Measurements from ENCODE around the gene TRMT61A.

TRMT61A gene

DNA sequence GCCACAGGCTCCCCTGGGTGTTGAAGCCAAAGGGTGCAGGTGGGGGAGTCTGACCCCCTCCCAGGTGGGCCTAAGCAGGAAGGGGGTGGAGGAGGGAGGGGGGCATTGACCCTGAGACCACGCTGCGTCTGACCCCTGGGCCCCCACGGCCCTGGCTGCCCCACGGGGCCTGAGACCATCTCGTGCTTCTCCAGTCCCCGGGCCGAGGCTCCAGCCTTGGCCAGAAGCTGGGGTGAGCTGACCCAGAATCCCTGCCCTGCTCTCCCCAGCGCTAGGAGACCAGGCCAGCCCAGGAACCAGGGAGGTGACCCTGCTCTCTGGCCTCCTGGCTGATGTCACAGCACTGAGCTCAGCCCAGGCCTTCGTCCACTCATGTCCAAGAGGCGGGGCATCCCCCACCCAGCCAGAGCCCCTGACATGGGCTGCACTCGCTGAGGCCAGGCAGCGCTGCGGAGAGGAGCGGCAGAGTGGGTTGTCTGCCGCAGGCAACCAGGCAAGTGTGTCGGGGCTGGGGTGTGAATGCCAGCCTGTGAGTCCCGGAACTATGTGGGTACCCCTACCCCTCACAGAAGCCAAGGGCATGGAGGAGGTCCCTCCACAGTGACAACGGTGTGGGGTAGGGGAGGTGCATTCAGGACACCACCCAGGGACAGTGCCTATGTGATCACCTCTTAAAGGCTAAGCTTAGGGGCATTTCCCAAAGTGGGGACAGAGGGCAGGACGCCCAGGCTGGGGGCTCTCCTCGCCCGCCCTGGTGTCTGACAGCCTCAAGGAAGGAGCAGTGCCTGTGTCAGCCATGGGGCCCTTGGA lies 6.3 kb downstream of the TRMT61A start:
- DNase-seq (ENCODE audit: low spot score), result no peak

DNA sequence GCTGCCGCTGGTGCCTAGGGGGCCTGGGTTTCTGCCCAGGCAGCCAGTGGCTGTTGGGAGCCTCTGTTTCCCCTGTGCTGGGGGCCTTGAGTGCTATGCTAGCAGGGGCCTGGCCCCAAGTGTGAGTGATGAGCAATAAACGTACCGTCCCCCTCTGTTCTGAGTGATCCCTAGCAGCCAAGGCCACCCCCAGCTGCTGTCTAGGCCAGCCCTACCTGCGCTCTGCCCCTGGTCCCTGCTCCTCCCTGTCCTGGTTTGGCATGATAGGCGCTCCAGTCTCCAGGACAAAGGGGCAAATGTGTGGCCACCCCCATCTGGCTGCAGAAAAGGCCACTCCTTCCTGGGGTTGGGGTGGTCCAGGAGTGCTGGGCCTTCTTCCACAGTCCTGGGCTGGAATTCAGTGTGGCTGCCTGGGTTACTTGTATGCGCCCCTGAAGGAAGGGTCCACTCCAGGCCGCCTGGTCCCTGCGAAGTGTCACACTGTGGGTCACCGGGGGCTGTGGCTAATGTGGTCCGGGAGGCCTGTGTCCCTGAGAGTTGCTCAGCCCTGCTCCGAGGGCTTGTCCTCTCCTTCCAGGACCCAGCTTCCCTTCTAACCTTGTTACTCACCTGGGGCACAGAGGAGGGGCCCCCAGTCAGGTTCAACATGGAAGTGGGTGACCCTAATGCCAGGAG lies 7.0 kb downstream of the TRMT61A start:
- DNase-seq (ENCODE audit: low spot score), result no peak

DNA sequence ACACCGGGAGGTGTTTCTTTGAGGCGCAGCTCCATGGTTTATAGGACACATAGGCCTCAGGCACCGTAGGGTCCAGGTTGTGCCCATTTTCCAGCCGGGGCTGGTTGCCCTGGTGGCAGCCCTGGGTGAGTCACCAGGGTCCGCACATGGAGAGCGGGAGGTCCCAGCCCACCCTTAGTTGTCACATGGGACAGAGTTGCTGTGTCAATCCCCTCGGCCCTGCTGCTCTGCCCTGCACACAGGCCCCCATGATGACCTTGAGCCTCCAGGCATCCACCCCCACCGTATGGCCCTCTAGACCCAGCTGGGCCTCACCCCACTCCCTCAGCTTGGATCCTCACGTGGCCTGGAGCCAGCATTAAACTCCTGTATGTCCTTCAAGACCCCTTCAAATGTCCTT lies 7.7 kb downstream of the TRMT61A start:
- DNase-seq (ENCODE audit: low spot score), result no peak

DNA sequence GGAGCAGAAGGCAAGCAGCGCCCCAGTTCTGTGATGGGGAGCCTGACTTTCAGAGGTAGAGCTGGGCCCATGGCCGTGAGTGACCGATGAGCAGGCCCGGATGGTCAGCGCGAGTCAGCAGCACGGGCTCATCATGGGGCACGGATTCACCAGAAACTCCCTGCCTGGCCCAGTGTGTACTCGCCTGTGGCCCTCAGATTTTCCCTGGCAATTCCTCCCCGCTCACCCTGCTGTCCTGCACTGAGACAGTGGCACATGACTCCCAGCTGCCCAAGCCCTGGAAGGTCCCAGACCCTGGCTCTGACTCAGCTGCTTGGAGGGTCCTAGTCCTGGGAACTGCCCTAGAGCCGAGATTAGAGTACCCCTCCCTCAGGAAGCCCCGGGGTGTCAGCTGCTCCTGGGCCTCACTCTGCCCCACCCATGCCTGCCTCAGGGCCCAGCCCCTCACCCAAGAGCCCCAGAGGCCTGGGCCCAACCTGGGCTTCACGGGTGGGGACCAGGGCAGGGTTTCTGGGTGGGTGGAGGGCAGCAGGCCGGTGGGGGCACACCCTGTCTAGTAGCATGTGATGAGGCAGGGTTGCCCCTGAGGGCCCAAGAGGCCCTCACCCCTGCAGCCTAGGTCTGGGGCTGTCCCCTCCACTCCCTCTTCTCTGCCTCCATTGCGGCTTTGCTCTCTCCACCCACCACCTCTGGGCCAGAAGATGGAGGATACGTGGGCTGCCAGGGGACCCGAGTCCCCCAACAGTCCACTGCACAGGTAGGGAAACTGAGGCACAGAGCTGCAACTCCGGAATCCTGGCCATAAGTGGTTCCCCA lies 8.4 kb downstream of the TRMT61A start:
- no peak for DNase-seq (ENCODE audit: low spot score)

DNA sequence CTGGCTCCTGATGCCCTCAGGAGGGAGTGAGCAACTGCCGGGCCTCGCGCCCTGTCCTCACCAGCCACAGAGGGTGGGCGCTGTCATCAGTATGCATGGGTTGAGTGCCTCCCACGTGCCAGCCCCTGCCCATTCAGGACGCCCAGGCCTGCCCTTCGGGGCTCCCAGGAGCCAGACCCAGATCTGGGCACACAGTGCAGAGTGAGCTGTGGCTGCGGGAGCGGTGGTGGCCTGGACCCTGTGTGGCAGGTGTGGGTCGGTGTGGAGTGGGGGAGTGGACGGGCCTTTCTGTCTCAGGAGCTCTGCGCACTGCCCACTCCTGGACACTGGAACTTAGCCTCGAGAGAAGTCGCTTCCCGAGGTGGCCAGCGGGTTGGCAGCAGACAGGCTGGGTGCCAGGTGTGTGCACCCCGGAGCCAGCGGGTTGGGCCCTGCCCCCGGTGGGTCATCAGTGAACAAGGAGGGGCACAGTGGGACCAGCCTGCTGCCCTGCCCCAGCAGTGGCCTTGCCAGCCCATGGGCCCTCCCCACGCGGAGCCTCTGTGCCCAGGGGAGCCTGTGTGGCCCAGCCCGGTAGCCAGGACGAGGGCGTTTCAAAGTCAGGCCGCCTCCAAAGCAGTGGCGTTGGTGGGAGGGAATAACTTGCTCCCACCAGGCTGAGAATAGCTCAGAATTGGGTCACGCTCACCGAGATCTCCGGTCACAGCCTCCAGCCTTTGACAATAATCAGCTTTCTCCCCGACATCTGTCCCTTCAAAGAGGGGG lies 9.5 kb downstream of the TRMT61A start:
- no peak for DNase-seq (ENCODE audit: low spot score)

DNA sequence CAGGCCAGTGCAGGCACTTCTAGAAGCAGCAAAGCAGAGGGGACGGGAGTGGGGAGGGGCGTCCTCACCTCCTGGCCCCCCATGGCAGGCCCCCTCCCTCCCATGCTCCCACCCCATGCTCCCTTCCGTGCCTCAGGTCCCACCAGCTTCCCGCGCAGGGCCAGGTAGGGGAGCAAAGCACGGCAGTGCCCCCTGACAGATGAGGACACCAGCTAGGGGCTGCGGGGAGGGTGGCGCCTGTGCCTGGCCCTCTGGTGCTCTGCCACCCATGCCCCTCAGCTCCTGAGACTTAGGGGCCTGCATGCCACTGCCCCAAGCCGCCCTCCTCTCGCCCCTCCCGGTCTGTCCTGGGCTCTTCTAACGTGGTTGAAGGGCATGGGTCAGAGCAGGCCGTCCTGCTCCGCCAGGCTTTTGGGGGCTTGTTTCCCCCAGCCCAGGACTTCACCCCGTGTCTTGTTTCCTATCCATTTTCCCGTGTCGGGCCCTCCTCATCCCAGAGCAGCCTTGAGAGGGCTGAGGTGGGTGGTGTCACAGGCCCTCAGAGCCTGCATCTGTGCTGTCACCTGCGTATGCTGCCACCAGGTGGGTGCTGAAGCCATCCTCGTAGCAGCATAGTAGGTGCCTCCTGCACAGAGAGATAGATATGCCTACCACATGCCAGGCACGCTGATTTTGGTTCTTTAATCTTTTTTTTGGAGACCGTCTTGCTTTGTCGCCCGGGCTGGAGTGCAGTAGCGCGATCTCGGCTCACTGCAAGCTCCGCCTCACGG lies 10.2 kb downstream of the TRMT61A start:
- DNase-seq (ENCODE audit: low spot score), result no peak

DNA sequence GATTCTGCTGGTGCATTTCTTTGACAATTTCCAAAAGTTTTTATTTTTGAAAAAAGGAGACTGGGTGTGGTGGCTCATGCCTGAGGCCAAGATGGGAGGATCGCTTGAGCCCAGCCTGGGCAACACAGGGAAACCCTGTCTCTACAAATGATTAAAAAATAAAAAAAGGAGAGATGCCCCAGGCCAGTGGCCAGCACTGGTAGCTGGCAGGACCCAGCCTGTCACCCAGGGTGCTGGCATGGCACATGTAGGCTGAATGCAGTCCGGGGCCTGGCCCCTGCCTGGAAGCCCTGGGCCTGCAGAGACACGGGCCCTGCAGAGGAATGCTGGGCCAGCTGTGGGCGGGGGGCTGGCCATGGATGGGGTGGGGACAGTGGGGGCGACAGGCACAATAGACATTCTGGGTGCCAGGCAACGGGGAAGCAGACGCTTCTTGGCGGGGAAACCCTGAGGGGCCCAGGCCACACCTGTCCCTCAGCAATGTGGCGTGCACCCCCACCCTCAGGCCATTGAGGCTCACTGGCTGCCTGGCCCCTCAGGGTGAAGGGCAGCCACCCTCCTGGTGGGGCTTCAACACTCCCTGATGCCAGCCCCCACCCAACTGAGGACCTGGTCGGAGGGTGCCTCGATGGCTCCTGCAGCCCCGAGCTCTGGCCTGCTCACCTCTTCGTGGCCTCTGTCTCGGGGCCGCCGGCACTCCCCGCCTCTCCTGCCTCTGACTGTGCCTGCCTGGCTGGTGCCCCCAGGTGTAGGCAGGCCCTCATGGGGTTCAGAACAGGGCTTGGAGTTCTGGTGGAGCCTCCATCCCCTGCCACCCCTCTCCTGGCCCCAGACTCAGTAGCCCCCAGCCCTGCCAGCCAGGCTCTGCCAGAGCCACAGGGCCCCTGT lies 12.1 kb downstream of the TRMT61A start:
- no peak for DNase-seq (ENCODE audit: low spot score)

DNA sequence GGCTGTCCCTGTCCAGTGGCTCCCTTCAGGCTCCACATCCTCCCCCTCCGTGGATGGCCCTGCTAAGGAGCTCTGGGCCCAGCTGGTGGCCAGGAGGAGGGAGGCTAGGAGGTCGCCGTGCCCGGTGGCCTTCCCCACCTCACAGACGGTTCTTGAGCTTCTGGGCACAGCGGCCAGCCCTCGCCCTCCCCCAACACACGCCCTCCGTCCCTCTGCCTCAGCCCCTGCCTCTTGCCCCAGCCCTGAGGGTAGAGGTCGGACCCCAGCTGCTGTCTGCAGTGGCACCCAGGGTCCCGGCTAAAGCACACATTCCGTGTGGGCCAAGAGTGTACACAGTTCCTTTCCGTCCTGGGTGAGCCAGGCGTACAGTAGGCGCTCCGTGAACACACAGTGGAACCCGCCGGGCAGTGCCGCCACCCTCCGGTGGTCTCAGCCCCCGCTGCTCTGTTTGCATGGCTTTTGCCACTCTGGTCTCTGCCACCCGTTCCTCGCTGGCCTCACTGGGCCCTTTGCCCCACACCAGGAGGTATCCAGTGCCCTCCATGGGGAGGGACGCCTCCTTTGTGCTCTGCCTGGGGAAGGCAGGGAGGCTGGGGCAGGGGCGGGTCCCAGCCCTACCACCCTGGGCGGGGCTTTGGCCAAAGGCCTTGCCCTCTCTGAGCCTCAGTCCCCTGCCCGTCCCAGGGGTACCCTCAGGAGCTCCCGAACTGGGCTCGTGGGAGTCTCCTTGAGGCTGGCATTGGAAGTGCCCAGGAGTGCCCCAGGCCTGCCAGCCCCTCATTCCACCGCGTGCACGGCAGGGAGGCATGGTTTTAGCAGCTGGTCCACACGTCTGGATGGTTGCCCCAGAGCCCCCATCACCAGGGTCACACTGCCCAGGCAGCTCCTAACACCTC lies 13.0 kb downstream of the TRMT61A start:
- DNase-seq (ENCODE audit: low spot score), result no peak

DNA sequence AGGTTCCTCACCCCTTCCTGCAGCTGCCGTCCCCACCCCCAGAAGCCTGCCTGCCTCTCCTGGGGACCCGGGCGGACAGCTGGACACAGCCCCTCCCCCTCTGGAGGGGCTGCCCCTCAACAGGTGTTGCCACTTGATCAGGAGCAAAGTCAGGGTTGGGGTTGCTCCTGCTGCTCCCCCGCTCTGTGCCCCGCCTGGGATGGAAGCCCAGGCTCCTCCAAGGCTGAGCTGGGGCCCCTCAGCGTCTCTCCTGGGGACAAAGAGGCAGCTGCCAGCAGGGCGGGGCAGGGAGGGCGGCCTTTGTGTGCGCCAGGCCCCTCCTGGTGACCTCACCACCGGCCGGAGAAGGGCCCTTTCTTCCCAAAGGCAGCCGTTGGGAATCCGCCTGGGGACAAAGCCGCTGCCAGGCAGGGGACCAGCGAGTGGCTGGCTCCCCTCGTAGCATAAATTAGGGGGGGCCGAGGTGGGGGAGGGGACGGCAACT lies 13.7 kb downstream of the TRMT61A start:
- no peak for DNase-seq (ENCODE audit: low spot score)

DNA sequence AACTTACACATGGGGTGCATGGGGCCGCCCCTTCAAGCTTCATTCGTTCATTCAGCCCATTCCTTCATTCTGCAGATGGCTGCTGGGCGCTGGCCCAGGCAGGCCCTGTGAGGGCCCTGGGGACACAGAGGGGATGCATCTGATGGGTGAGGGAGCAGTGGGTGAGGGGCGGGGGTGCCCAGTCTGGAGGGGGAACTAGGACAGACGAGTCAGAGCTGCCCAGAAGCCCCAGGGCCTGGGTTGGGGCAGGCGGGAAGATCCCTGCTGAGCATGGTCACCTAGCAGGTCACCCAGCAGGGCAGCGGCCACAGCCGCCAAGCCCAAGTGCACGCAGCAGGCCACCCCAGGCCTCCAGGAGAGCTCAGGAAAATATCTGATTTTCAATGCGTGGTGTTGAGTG lies 14.1 kb downstream of the TRMT61A start:
- no peak for DNase-seq (ENCODE audit: low spot score)

DNA sequence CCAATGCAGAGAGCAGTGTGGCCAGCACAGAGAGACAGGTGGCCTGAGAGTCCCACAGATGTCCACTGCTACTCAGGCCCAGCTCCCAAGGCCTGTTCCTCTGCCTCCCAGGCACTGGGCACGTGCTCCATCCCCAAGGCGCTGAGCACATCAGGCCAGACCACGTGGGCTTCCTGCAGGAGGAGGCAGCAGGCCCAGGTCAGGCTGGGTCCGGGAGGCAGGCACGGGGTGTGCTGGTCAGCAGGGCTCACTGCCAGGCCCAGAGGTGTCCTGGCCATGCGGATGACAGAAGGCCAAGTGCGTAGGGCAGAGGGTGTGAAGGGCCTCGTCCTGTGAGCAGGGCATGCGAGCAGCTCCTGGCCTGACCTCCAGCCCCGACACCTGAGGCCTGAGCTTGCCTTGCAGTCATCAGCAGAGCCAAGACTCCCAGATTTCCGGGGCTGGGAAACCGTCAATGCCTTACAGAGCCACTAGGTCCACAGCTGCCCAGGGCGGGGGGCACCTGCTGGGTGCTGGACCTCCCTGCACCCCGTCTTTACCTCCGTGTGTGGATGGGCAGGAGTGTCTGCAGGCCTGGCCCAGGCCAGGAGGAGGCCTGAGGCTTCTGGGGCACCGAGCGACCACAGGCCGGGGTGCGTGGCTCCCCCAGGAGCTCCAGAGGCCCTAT lies 14.9 kb downstream of the TRMT61A start:
- no peak for DNase-seq (ENCODE audit: low spot score)

DNA sequence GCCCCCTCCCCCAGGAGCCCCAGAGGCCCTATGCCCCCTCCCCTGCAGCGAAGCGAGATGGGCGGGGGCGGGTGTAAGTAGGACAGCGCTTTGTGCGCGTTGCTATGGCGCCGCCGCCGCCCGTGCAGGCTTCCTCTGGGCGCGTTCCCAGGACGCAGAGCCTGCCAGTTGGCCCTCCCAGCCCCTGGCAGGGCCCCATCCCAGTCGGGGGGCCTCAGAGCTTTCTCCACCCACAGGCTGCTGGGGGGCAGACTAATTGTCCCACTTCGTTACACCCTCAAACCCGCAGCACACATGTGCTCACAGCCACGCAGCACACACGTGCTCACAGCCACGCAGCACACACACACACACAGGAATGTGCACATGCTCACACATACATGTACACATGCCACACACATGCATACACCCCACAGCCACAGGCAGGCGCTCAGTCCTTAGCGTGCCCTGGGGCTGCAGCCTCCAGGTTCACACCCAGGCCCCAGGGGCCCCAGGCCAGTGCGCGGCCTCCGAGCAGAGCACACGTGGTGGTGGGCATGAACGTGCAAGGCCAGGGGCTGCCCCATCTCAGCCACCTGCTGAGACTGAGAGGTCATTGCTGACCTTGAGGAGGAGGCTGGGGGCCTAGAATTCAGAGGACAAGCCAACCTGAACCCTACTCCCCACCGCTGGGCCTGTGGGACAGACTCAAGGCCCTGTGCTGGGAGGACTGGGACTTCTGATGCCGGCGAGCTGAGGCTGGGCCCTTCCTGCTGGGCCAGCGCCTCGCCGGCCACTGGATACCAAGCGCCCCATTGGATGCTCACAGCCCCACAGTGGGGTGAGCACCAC lies 15.6 kb downstream of the TRMT61A start:
- no peak for DNase-seq (ENCODE audit: low spot score)

DNA sequence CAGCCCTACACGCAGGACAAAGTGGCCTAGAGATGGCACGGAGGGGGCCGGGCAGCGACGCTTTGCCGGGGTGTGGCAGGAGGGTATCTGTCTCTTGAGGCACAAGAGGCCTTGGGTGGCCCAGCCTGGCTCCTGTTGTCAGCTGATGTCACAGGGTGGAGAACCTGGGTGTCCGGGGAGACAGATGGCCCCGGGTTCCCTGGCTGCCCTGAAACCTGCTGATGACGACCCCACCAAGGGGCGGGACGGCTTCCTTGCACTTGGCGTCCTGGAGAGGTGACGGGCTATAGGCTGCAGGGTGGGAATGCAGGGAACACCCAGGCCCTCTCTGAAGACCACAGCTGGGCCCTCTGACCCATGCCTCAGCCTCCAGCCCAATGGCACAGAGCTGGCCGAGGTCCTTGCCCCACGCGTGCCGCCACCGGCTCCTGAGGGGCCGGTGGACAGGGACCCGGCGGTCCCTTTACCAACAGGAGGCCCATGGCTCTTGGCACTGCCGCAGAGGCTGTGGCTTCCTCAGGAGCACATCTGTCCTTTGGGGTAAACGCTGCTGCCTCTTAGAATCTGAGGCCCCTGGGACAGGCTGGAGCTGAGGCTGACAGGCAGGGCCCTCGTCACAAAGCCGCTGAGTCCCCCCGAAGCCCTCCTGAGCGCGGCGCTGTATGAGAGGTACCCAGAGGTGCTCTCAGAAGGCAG lies 16.4 kb downstream of the TRMT61A start:
- no peak for DNase-seq (ENCODE audit: low spot score)

DNA sequence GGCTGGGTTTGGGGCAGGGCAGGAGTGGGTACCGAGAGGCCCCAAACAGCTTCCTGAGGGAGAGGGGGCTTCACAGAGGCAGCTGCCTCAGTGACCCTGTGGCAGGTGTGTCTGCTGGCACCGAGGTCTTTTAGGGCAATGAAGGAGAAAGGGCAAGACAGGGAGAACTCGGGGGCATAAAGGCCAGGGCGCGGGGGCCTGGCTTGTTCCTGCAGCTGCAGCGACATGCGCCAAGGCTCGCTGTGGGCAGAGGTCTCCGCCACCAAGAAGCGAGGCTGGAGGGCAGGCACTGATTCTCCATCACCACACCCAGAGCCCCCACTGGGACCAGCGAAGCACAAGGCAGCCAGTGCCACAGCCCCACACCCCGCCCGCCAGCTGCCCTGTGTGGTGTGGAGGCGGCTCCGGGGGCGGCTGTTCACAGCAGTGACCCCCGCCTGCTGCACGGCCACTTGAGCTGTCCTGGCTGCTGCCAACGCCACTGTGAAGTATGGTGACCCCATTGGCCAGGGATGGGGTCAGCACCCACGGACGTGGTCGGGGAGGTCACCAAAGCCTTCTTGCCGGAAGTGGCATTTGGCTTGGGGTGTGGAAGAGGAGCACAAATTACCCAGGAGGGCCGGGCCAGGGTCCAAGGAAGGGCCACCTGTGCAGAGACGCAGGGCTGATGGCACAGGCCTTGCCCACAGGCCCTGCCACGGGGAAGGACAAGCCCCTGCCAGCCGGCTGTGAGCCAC lies 17.1 kb downstream of the TRMT61A start:
- DNase-seq (ENCODE audit: low spot score), result no peak

DNA sequence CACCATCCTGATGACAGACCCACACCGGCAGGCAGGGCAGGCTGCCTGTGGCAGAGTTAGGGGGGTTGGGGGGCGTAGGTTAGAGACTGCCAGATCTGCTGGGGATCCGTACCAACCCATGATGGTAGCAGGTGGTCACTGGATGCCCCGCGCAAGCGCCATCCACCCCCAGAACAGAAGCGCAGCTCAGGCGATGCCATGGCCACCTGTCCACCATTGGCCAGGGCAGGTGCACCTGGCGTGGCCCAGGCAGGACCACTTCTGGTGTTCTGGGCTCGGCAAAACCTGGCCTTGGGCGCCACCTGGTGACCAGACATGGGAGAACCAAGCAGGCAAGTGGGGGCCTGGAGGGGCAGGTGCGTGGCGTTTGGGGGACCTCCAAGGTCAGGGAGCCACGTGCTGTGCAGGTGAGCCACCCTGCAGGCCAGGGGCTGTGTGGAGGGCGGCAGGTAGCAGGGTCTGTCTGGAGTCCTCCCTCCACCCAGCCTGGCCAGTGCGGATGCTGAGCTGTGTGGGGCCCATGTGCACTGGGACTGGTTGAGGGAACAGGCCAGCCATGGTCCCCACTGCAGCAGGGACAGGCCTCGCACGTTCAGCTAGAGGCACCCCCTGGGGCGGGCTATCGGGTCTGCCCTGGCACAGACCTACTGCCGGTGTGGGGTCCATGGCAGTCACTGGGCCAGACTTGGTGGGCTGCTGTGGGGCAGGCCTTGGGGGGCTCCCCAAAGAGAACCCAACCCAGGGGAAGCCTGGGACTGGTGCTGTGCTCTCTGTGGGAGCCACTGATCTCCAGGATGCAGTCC lies 17.9 kb downstream of the TRMT61A start:
- no peak for DNase-seq (ENCODE audit: low spot score)

Data from COLO829 (cell line).